ENCODE data around the gene FERMT3. TPM values are rescaled to one million over a fixed set of nuclear protein-coding genes. Genes with fewer than 3 reads are reported as not detected.

FERMT3 gene
- total and polyA plus RNA-seq, 2 of the 13 experiments (the other 11 are each of a cell fraction or from before 2014, with no cell fraction given): 0.29 TPM; not detected in 1

- peak; percentile 79 for TF ChIP-seq ZNF121 (CRISPR knock-in tag; IDR thresholded peaks at IDR 0.05)
- no peak; a peak in 2 of 4 replicates for TF ChIP-seq EP300 (IDR thresholded peaks at IDR 0.05; ENCODE audit: low read depth in 2 of 2, low read length in 2 of 2)
- peak; percentile 37; the same call in 1 of the 2 replicates for TF ChIP-seq EP300 (CRISPR knock-in tag; IDR thresholded peaks at IDR 0.05; ENCODE audit: borderline replicate concordance)
- TF ChIP-seq ZNF598 (CRISPR knock-in tag; IDR thresholded peaks at IDR 0.05; ENCODE audit: borderline replicate concordance): no peak
- peak; percentile 46 for TF ChIP-seq U2AF1 (optimal IDR thresholded peaks at IDR 0.05; ENCODE audit: low read depth, low read length)
- no peak for TF ChIP-seq ZSCAN30 (CRISPR knock-in tag; IDR thresholded peaks at IDR 0.05)
- no peak for TF ChIP-seq MTF1 (CRISPR knock-in tag; IDR thresholded peaks at IDR 0.05)
- no peak for TF ChIP-seq ZNF83 (CRISPR knock-in tag; IDR thresholded peaks at IDR 0.05; ENCODE audit: borderline replicate concordance)
- no peak for TF ChIP-seq ZMYM2 (CRISPR knock-in tag; IDR thresholded peaks at IDR 0.05)
- peak; percentile 88 for TF ChIP-seq ZC3H13 (CRISPR knock-in tag; IDR thresholded peaks at IDR 0.05)
- no peak for TF ChIP-seq ZNF33B (CRISPR knock-in tag; IDR thresholded peaks at IDR 0.05)
- no peak for TF ChIP-seq TBX3 (IDR thresholded peaks at IDR 0.05; ENCODE audit: borderline replicate concordance)
- no peak; the same call in 1 of the 2 replicates for TF ChIP-seq MIER2 (CRISPR knock-in tag; IDR thresholded peaks at IDR 0.05)
- no peak; the same call in 1 of the 2 replicates for TF ChIP-seq TP53 (CRISPR knock-in tag; conservative IDR thresholded peaks at IDR 0.05)
- TF ChIP-seq REST (IDR thresholded peaks at IDR 0.05; ENCODE audit: borderline replicate concordance in 1 of 2, low read depth in 1 of 2, low read length in 2 of 2): no peak
- TF ChIP-seq ZBTB42 (CRISPR knock-in tag; IDR thresholded peaks at IDR 0.05): no peak
- TF ChIP-seq ZFP37 (CRISPR knock-in tag; IDR thresholded peaks at IDR 0.05; ENCODE audit: borderline replicate concordance): no peak; the same call in 1 of the 2 replicates
- TF ChIP-seq TIGD3 (CRISPR knock-in tag; IDR thresholded peaks at IDR 0.05; ENCODE audit: borderline replicate concordance): no peak
- TF ChIP-seq MZF1 (CRISPR knock-in tag; IDR thresholded peaks at IDR 0.05; ENCODE audit: borderline replicate concordance): no peak
- TF ChIP-seq ZNF343 (CRISPR knock-in tag; IDR thresholded peaks at IDR 0.05): peak; percentile 21; the same call in 1 of the 2 replicates
- no peak for TF ChIP-seq ZNF550 (CRISPR knock-in tag; IDR thresholded peaks at IDR 0.05; ENCODE audit: borderline replicate concordance)
- no peak; the same call in 1 of the 2 replicates for TF ChIP-seq ELK4 (CRISPR knock-in tag; IDR thresholded peaks at IDR 0.05; ENCODE audit: borderline replicate concordance)
- no peak; the same call in 1 of the 2 replicates for TF ChIP-seq AHR (CRISPR knock-in tag; IDR thresholded peaks at IDR 0.05)
- TF ChIP-seq ZNF251 (CRISPR knock-in tag; IDR thresholded peaks at IDR 0.05): no peak
- no peak for TF ChIP-seq CHD2 (IDR thresholded peaks at IDR 0.05; ENCODE audit: low read depth, low read length)
- no peak for TF ChIP-seq ZNF207 (IDR thresholded peaks at IDR 0.05; ENCODE audit: borderline replicate concordance)
Observed at GRCh38 chr11:64269540-64270220, 63.2 kb downstream of the FERMT3 start (continued).
